Stimulated activated CD8-positive, alpha-beta memory T cell treated with anti-CD3 and anti-CD28 coated beads, Interleukin-15, amount 100 ng/mL, for 4 hours (primary cell): ENCODE measurements around the gene FAM83D.
A peak's percentile ranks its signal among the peaks of the same experiment; 100 is the strongest.
"Not testable (repeated sequence)": the region's sequence is repeated elsewhere in the genome, so short reads cannot be mapped to it uniquely, and the experiment has no call there.

Experiments
- DNase-seq, 2 donors: peaks; one replicate each; pipeline ENCODE4 v3.0.0-alpha.2; 2020; ENCODE audit warnings: low read depth in 2 of 2

The FAM83D gene

DNA sequence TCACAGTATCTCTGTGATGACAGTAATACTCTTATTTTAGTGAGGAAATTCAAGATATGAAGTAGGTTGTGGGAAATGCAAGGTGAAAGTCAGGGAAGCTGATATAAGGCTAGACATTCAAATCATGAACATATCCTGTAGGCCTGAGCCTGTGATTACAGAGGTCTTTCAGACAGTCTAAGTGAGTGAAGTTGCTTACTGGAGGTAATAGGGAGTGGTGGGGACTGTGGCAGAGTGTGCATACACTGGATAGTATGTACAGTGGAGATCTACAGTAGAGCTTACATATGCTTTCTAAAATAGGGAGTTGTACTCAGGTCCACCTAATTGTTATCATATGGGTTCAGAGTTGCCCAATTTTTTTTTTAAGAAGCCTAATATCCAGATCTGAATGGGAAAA is 39.0 kb downstream of the FAM83D start:
- DNase-seq, result no peak

DNA sequence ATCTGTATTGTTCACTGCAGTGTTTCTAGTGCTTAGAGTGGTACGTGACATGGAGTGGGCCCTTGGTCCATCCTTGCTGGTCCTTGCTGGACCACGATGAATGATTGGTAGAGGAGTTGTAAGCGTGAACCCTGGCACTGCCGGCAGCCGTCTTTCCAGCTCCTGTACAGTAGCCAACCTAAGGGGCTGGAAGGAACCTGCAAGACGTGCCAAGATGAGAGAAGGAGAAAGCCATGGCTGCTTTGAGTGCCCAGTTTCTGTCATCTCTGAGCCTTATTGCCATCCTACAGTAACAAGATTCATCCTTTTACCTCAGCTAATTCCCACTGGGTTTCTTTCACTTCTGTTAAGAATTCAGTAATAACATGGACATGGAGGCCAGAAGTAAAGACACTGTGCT is 41.9 kb downstream of the FAM83D start:
- DNase-seq, result no peak

DNA sequence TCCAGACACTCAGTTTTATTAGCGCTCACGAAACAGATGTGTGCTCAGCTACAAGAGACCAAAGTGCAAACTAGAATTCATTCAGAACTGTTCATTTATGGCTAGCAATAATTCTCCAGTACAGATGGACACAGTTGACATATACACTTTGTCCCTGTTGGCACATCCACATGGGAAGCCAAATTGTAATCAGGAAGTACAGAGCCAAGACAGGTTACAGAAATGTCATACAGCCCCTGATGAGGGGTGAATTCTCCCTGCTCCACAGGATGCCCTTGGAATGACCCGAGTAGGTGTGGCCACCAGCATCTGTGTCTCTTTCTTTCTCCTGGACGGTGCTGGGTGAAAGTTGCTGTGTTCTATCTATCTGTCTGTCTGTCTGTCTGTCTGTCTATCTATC is 43.5 kb downstream of the FAM83D start:
- no peak for DNase-seq

DNA sequence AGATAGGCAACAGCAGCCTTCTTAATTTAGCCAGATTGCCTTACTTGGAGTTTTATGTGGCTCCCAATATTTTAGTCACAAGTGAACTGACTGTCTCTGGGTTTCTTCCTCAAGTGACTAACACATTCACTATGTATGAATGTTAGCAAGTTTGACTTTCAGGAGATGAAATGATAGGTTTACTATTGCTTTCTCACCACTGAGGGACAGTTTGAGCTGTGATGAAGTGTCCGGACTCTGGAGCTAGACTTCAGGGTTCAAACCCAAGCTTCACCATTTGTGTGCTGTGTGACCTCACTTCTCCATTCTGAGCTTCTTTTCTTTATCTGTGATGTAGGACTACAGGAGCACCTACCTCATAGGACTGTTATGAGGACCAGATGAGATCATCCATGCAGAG is 44.1 kb downstream of the FAM83D start:
- DNase-seq, result no peak

DNA sequence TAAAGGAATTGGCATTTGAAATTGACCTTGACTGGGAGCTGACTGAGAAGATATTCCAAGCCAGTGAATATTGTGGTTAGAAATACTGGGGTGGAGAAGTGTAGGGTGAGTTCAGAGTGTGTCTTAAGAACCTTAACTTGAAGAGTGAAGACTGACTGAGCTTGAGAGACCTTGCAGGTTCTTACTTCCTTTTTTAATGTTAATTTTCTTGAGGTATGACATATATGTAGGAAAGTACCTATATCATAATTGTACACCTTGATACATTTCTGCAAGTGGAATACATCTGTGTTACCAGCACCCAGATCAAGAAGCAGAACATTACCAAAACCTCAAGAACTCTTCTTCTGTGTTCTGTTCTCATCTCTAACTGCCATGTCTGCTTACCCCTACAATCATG is 46.9 kb downstream of the FAM83D start:
- no peak for DNase-seq

DNA sequence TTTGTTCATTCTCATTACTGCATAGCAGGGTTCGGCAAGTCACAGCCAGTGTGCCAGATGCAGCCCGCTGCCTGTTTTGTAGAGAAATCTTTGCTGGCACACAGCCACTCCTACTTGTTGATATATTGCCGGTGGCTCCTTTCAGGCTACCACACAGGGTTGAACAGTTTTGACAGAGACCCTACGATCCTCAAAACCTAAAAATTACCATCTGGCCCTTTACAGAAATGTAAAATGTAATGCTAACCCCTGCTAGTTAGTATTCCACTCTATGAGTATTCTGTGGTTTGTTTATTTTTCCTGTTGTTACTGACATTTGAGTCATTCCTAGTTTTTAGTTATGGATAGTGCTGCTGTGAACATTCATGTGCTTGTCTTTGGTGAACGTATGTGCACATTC is 47.4 kb downstream of the FAM83D start:
- no peak for DNase-seq

DNA sequence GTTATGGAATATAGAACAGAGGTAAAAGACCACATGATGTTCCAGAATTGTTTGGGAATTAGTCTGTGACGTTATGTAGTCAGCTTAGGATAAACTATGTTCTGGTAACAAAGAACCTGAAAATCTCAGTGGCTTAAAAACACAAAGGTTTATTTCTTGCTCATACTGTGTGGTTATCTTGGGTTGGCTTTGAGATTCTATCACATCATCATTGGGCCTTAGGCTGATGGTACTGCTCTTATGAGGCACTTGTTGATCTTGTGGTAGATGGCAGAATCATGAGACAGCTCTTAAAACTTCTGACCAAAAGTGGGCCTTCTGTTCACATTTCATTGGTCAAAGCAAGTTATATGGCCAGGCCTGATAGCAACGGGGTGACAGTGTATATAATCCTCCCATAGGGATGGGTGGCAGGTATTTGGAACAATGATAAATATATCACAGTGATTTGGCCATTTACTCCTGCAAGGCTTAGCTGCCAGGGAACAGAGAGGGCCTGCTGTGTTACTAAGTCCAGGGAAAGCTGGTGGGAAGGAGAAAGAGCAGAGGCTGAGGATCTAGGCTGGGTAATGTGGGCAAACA is 49.4 kb downstream of the FAM83D start:
- no peak for DNase-seq

DNA sequence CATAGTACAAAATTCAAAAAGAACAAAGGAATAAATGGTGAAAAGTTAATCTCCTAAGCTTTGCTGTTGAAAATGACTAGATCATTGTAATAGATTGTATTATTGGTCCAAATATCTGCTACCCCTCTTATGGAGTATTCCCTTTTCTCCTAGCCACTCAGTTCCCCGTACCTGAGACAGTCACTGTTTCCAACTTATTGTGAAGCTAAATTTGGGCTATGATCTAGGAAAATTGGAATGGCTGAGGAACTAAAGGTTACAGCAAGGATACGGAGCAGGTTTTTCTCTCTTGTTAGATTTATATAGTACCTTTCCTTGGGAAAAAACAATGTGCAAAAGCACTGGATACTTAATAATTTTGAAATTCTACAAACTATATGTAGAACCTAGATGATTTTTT is 53.2 kb downstream of the FAM83D start:
- no peak for DNase-seq

DNA sequence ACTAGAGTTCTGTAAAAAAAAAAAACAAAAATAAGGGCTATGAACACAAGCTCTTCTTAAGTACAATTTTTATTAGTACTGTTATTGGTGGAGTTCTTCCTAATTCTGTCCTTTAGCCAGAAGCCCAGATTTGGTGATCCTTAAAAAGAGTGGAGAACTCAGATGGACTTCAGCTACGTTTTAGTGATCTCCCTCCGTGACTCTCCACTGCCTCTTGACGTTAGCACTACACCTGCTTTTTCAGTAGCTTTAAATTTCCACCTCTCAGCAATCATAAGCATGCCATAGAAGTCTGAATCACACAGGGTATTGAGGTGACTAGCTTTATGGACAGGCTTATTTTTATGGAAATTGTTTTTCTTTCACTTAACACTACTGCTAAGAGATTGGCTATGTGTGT is 53.6 kb downstream of the FAM83D start:
- DNase-seq, result no peak

DNA sequence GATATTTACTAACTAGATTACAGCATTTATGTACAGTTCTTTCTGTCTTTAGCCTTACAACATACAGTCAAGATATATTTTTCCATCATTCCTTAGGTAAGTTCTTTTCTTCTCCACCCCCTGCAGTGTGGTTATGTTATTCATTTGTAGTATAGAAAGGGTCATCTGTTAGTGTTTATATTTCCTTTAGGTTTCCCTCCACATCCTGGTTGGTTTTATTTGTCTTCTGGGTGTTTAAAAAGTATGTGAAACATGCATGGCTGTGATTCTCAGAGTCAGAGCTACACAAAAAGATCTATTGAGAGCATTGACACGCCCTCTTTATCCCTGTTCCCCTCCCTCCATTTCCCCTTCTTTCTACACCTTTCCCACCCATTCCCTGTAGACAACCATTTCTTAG is 56.1 kb downstream of the FAM83D start:
- no peak for DNase-seq

DNA sequence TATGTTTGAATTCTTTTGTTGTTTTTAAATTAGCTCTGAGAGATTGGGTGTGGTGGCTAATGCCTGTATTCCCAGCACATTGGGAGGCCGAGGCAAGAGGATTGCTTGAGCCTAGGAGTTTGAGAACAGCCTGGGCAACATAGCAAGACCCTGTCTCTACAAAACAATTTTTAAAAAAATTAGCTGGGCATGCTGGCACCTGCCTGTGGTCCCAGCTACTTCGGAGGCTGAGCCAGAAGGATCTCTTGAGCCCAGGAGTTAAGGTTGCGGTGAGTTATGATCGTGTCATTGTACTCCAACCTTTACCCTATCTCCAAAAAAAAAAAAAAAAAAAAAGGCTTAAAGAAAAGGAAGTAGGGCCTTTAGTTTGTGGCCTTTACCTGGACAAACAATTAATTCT is 58.8 kb downstream of the FAM83D start:
- no peak for DNase-seq

DNA sequence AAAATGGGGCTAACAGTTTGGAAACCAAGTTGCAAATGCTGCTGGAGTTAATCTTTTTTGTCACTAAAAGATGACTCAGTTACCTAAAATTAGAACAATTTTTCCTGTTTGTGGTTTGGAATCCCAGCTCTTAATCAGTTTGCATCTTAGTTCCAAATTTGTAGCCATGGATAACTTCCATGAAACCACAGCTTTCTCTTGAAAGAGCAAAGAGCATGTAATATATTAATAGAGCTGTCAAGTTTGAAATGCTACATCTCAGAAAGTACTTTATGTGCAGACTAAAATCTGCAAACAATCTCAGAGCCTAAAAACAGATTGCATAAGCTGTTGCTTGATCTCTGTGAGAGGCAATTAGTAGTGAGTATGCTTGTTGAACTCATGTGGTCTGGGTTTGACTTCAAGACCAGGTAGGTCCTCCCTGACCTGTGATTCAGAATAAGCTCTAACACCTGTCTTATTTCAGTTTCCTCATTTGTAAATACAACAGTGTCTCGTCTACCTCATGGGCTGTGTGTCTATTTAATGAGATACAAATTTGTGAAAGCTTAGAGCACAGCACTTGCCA is 59.5 kb downstream of the FAM83D start:
- DNase-seq, result no peak

DNA sequence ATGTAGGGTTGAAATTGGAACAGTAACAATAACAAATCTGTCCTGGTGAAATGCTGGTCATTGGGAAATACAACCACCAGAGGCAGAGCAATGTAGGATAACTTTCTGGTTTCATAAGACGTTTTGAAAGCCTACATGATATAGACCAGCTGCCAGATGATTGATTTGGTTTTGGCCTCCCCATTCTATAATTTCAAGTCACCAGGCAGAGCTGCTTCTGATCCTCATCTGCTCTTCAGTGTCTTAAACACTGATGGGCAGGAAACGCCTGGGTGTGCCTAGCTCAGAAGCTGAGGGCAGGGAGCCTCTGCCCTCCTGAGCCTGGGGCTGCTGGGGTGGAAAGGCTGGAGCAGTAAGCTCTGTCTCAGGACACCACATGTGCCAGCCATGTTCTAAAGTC is 60.4 kb downstream of the FAM83D start:
- DNase-seq, result no peak

DNA sequence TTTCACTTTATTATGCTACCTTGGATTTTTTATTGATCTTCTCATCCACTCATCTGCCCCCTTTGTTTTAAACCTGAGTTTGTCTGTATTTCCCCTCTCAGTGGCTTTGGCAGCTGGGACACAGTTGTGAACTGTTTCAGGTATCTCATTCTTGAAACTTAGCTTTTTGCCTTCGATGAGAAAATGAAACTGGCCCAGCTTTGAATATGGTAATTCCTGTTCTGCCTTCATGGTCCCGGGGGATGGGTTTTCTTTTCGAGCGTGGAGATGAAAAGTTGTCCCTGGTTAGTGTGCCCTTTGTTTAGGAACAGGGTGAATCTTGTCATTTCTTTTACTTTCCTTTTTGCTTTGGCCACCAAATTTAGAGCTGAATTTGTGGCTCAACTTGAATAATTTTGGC is 61.6 kb downstream of the FAM83D start:
- no peak for DNase-seq

DNA sequence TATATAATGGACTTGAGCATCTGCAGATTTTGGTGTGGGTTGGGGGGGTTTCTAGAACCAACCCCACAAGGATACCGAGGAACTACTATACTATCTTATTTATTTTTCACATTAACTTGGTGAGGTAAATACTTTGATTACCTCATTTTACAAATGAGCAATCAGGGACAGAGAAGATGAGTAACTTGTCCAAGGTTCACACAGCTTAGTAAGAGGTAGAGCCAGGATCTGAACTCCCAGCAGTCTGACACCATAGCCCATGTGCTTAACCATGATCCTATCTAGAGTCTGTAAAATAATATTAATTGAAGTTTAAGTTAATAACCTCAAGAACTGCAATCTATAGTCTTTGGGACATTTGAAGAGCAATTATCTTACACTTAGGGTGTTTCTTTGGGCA is 64.5 kb downstream of the FAM83D start:
- DNase-seq, result no peak

DNA sequence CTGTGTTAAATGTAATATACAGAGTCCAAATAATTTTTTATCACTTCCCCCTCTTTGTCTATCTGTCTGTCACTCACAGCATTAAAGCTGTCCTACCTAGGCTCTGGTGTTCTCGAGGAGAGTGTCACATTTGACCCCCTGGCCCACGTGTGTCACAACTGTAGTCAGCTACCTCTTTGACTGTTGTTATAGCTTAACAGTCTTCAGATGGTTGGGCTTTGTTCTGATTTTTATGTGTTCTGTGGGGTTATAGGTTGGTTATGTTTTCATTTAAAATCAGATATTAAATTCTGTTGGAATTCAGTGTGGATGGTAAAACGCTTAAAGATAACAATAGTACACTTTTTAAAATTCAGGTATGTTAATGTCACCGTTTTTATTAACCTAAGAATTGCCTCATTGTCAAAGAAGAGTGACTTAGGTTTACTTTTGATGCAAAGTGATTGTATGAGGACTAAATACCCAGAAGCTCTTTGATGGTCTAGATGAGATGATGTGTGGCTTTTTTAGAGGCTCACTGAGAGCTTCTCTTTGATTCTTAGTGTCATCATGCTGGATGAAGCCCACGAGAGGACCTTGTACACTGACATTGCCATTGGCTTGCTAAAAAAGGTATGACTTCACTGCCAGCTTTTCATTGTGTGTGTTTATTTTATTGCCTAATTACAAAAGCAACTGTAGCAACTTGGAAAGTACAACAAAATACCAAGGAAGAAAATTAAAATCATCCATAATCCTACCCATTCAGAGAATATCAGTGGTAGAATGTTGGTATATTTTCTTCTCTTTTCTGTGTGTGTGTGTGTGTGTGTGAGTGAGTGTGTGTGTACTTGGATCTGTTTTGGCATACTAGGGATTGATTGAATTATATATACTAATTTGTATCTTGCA is 65.8 kb downstream of the FAM83D start:
- no peak for DNase-seq

DNA sequence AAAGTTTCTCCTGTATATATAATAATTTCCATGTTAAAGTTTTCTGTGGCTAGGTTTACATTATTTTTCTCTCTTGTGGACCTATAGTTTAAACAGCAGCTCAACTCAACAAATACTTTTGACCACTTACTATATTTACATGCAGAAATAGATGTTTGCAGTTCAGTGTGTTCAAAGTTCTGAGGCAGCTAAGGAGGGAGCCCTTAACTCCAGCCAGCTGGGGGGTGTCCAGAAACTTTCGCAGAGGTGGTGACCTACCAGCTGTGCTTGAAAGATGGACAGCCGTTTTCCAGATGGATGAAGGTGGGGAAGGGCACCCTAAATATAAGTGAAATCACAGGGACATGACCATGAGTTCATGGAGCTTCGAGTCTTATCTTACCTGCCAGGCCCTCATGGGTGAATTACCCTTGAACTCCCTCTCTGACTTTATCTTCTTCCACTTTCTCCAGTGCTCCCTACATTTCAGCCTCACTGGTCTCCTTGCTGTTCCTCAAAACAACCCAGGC is 69.4 kb downstream of the FAM83D start:
- no peak for DNase-seq

DNA sequence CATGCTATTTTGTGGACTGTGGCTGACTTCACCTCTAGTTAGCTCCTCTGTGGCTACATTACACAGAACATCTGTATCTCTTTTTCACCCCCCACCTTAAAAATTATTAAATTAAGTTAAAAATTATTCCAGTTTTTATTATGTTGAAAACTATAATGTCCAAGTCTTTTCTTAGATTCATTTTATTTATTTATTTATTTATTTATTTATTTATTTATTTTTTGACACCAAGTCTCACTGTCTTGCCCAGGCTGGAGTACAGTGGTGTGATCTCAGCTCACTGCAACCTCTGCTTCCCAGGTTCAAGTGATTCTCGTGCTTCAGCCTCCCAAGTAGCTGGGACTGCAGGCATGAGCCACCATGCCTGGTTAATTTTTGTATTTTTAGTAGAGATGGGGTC is 70.6 kb downstream of the FAM83D start:
- DNase-seq, result not testable (repeated sequence)

DNA sequence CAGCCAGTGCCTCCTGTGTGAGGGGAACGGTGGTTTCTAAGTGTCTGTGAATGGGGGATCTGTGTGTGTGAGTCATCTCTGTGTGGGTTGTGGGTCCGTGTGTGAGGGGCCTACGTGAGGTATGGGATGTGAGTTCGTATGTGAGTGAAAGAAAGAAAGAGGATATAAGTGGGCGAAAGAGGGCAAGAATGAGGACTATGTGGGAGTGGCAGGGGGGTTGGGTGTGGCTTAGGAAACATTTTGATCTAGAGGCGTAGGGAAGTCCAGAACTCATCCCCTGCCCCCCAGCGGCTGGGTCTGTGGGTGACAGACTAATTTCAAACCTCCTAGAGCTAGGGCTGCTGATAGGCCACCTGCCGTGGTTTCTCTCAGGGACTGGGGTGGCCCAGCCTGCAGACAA is 71.4 kb downstream of the FAM83D start:
- DNase-seq, result peak; percentile 32 to 60

DNA sequence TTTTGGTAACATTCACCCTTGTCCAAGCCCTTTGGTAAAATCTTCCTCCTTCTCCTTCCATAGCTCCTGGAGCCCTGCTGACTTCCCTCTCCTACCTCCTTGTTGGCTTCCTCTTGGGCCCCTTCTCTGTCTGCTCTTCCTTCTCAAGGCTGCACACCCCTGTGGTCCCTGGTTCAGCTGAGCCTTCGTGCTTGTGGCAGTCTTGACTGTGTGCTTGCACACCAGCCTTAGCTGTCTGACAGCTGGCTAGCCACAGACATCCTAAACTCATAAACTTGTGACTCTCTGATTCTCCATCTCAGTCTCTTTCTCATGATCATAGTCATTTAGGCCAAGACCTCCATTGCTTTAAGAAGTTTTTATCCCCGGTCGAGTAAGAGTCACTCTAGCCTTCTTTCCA is 73.0 kb downstream of the FAM83D start:
- DNase-seq, result no peak

DNA sequence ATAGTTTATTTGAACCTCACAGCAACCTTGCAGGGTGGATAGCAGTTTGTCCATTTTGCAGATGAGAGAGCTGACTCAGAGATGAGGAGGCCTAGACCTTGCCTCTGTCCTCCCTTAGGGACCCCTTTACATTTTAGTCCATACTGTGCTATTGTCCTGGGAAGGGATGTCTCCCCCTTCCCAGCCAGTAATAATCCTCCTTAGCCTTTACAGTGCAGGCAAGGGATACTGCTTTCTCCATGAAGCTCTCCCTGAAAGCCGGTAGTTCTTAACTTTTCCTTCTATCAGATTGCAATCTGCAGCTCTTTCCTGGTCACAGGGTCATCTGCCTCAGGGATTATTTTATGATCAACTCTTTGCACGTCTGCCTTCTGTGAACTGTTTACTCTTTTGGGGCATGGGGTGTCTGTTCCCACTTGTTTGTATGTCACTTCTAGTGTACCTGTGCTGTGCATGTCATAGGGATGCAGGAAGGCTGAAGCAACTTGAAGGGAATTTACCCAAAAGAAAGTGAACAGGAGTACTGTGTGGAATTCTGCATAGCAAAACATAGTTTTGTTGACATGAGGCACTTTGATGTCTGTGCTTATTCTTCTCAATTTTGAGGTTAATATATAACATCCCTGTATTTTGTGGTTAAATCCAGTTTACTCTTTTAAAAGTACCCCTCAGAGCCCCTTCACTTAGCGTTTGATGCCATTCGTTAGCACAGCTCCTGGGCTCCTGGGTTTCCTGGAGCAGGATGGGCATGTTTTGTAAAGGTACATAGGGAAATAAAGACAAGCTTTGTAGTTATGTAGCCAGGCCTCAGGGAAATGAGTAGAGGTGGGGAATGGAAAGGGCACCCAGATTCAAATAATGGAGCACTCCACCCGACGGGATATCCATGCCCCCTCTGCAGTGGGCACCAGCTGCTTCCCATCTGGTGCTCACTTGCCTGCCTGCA is 74.0 kb downstream of the FAM83D start:
- no peak for DNase-seq
